HG02870 (cell line): ENCODE data around the gene CREG1.
A peak's percentile ranks its signal among the peaks of the same experiment; 100 is the strongest.

Experiments
- ATAC-seq: cut with Tn5 transposase; IDR thresholded peaks from one replicate; pipeline ENCODE4 v1.9.1; 2021; ENCODE audit warnings: mild to moderate bottlenecking, moderate library complexity; ENCODE audit not compliant: unreplicated experiment

CREG1 gene

GRCh38 chr1:167509587-167509986 lies 44.0 kb downstream of the CREG1 start:
- no peak for ATAC-seq

DNA sequence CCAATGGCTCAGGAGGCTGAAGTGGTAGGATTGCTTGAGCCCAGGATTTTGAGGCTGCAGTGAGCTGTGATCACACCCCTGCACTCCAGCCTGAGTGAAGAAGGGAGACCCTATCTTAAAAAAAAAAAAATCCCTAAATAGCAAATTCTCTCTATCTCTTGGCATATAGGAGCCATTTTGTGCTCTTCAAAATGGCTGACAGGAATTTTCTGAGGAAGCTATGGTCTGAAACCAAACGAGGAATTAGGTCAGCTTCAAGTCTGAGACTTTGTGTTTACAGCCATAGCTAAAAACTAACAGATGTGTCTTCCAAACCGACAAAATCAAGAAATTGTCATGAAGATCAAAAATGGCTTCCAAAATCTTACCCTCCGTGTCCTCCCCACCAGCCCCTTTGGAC lies 45.8 kb downstream of the CREG1 start:
- ATAC-seq: no peak

- ATAC-seq: no peak
Observed at GRCh38 chr1:167504467-167504827, 49.1 kb downstream of the CREG1 start.

DNA sequence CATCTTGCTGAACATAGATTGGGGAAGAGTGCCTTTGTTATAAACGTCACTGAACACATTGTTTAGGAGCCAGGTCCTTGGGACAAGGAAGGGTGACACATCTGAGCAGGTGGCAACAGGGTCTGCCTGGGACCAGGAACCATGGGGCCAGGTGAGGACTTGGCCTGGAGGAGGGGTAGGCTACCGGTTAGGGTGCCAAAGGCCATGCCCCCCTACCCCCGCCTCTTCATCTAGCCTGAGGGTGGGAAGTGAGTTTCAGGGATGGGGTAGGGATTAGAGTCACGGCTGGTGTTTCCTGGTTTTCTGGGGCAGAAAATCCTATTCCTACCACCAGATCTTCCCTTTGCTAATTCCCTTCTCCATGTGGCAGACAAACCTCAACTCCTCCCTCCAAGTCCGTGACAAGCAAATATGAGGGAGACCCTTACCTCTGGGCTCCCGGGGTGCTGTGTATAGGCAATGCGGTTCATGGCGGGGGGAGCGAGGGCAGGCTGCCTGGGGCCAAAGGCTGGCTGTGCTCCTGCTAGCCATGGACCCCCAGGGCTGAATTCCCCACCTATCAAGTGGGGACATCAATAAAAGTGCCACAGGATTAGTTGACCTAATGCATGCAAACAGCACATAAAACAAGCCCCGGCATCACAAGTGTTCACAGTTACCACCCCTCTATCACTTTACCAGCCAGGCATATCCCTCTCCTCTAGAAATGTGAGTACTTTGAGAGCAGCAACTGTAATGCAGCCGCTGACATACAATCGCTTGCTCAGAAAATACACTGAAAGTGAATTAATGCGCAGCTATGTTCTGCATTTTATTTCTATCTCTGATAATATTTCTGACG lies 49.7 kb downstream of the CREG1 start:
- ATAC-seq: no peak

GRCh38 chr1:167502719-167503462 lies 50.7 kb downstream of the CREG1 start:
- no peak for ATAC-seq

GRCh38 chr1:167502192-167502551 lies 51.4 kb downstream of the CREG1 start:
- ATAC-seq: no peak

GRCh38 chr1:167501515-167502191 lies 51.9 kb downstream of the CREG1 start:
- no peak for ATAC-seq

GRCh38 chr1:167500283-167500860 lies 53.2 kb downstream of the CREG1 start:
- ATAC-seq: peak; percentile 45

DNA sequence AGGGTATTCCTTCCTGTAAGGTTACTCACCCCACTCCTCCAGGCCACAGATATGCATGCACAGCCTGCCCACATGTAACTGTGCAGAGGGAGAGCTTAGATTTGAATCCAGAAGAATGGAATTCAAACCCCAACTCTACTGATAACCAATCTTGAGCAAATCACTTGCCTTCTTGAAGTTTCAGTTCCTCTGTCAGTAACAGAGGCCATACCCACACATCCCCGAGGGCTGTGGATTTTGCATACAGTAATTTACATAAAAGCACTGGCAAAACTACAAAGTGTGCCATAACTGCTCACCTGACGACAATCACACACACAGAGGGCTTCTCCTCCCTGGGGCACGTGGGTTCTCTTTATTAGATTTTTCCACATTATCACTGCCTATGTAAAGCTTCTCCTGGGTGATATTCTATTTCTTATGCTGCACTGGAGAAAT lies 53.9 kb downstream of the CREG1 start:
- ATAC-seq: peak; percentile 93

GRCh38 chr1:167499106-167499505 lies 54.5 kb downstream of the CREG1 start:
- no peak for ATAC-seq

DNA sequence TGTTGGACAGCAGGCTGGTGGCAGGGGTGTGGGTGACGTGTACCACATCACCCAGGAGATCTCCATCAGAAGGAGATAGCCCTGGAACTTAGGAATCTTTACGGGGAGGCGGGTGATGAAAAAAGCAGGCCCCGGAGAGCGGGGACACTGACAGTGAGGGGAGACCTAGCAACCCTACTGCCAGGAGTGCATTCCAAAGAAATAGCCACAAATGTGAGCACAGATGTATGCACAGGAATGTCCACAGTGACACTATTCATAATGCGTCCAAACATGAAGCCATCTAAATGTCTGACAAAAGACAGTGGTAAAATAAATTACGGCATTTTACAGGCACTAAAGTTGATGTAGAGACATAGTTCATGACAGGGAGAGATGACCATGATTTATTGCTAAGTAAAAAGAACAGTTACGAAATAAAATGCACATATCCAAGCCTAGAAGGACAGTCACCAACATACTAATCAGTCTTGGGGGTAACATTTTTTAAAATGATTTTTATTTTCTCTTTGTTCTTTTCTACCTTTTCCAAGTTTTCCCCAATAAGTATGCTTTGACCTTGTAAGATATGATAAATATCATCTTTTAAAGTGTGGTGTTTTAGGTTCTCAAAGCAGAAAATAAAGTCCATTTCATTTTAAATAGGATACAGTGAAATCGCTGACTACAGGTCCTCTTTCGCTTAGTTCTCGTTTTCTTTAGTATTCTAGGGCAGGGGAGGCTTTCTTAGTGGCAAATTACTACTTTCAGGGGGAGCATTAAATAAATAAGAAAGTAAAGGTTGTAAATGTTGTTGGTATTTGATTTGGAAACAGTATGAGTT lies 56.6 kb downstream of the CREG1 start:
- no peak for ATAC-seq

GRCh38 chr1:167493372-167493771 lies 60.2 kb downstream of the CREG1 start:
- ATAC-seq: no peak

DNA sequence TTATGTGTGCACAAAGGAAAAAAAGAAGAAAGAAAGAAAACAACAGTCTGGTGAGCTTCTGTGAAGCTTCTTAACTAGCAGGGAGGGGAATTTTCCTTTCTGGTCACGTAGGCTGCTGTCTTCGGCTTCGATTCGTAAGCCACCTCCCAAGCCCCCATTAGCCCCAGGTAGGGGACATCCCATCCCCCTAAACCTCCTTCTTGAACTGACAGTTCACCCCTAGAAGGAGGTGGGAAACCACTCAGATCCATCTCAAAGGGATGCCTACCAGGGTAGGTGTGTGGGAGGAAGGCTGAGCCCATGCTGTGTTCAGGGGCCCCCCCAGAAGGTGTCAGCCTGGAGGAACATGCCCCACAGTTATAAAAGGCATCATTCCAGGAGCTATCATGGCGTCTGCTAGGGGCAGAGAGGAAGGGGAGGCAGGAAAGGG lies 61.1 kb downstream of the CREG1 start:
- no peak for ATAC-seq

- ATAC-seq: no peak
Observed at GRCh38 chr1:167491586-167492461, 61.7 kb downstream of the CREG1 start.
